H1 (cell line): Measurements from ENCODE around the gene GLIPR2.

Experiments
- CTCF ChIP-seq, 3 experiments: IDR thresholded peaks; 1 replicate in 2 of 3; 2 replicates in 1 of 3; pipeline versions ENCODE4 v1.5.1 to v1.6.1; 2011; ENCODE audit warnings: low read length in 3 of 3, mild to moderate bottlenecking in 3 of 3, inconsistent platforms in 2 of 3, low read depth in 1 of 3, moderate library complexity in 1 of 3; ENCODE audit not compliant: insufficient read depth in 1 of 3; ENCODE audit errors: control extremely low read depth in 1 of 3
- KDM4A ChIP-seq: IDR thresholded peaks from one replicate; pipeline ENCODE4 v1.7.1; 2012; ENCODE audit warnings: low read depth, mild to moderate bottlenecking, moderate library complexity, low read length, inconsistent platforms; ENCODE audit not compliant: severe bottlenecking
- POLR2A ChIP-seq, 2 experiments: IDR thresholded peaks; 1 replicate in 1 of 2; 2 replicates in 1 of 2; pipeline ENCODE4 v1.6.1; 2011; ENCODE audit warnings: low read depth in 2 of 2, low read length in 2 of 2, mild to moderate bottlenecking in 2 of 2; ENCODE audit errors: control extremely low read depth in 1 of 2
- SIN3A ChIP-seq, 2 experiments: IDR thresholded peaks in 1 of 2; conservative IDR thresholded peaks in 1 of 2; 2 replicates each; pipeline ENCODE4 v1.6.1; 2011 to 2012; ENCODE audit warnings: low read length in 2 of 2, improper control_type of control experiment in 1 of 2, low read depth in 1 of 2, mild to moderate bottlenecking in 1 of 2
- TF ChIP-seq, protein P1 (sequence below): IDR thresholded peaks from 2 replicates; pipeline ENCODE4 v1.6.1; 2011; ENCODE audit warnings: low read length, improper control_type of control experiment

DNA sequence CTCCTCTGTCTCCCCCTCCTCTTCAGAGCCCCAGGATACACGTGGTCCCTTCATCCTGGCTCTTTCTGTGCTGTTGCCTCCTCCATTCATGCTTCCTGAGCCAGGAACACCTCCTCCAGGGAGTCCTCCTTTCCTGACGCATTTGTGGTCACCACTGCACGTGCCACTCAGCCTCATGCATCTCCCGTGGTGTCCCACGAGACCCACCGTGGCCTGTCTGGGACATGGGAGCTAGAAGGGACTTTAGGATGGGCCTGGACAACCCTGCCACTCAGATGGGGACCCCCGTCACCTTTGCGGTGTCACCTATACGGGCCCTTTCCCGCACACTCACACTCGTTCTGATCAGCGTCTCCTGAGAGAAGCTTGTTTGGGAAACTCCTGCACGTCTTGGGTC, 6.7 kb downstream of the GLIPR2 start:
- TF ChIP-seq CTCF (IDR thresholded peaks at IDR 0.05; ENCODE audit: control extremely low read depth in 1 of 3, insufficient read depth in 1 of 3, low read depth in 1 of 3, low read length in 3 of 3), result no peak
- TF ChIP-seq SIN3A (conservative IDR thresholded peaks at IDR 0.05 in 1 of 2, IDR thresholded peaks at IDR 0.05 in 1 of 2; ENCODE audit: low read depth in 1 of 2, low read length in 2 of 2), result no peak
- TF ChIP-seq KDM4A, result no peak
- TF ChIP-seq, protein P1, sequence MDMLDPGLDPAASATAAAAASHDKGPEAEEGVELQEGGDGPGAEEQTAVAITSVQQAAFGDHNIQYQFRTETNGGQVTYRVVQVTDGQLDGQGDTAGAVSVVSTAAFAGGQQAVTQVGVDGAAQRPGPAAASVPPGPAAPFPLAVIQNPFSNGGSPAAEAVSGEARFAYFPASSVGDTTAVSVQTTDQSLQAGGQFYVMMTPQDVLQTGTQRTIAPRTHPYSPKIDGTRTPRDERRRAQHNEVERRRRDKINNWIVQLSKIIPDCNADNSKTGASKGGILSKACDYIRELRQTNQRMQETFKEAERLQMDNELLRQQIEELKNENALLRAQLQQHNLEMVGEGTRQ, result no peak
- no peak for TF ChIP-seq POLR2A (IDR thresholded peaks at IDR 0.05; ENCODE audit: control extremely low read depth in 1 of 2, low read depth in 2 of 2, low read length in 2 of 2)
